ENCODE measurements around the gene HECTD2.
"Not testable (repeated sequence)": the region's sequence is repeated elsewhere in the genome, so short reads cannot be mapped to it uniquely, and the experiment has no call there.

Gene HECTD2

GRCh38 chr10:91540733-91541132 is 130.6 kb downstream of the HECTD2 start:
- peak; percentile 6 for DNase-seq

DNA sequence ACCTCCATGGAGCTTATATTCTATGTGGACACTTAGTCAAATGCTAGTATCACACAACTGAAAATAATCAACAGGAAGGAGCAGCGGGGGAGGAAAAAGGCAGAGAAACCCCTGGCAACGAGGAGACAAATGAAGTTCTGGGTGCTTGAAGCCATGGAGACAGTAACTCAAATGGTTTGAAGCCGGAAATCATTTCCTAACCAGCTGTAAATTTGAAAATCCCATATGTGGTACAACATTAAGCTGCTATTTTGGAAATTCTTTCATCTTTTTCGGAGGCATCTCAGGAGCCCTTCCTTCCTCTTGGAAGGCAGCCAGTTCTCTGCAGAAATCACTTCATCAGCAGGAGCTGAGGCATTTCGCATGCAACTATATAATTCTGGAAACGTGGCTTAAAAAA is 131.3 kb downstream of the HECTD2 start:
- no peak for DNase-seq

DNA sequence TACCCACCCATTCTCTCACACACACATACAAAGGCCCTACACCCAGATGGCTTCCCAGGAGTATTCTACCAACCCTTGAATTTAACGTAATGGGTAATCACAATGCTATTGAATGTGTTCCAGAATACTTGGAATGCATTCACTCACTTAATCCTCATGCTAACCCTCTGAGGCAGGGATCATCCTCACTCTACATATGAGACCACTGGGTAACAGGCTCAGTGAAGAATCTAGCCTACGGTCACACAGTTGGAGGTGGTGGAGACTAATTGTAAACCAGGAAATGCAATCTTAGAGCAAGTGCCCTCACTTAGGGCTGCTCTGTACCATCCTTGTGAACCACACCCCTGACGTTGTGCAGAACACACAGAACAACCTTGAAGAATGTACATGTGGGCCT is 135.2 kb downstream of the HECTD2 start:
- DNase-seq: no peak

GRCh38 chr10:91545838-91546237 is 135.7 kb downstream of the HECTD2 start:
- DNase-seq: no peak

- no peak for DNase-seq
These were observed 139.1 kb downstream of the HECTD2 start for GRCh38 chr10:91549262-91549661.

DNA sequence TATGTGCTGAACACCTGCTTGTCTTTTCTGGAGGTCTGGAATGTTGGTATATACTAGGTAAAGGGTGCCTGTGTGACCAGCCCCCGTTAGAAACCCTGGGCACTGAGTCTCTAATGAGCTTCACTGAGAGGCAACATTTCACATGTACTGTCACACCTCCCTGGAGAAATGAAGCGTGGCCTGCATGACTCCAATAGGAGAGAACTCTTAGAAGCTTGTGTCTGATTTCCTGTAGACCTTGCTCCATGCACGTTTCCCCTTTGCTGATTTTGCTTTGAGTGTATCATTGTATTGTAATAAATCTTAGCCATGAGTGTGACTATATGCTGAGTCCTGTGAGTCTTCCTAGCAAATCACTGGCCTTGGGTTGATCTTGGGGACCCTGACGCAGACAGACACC is 139.9 kb downstream of the HECTD2 start:
- no peak for DNase-seq

DNA sequence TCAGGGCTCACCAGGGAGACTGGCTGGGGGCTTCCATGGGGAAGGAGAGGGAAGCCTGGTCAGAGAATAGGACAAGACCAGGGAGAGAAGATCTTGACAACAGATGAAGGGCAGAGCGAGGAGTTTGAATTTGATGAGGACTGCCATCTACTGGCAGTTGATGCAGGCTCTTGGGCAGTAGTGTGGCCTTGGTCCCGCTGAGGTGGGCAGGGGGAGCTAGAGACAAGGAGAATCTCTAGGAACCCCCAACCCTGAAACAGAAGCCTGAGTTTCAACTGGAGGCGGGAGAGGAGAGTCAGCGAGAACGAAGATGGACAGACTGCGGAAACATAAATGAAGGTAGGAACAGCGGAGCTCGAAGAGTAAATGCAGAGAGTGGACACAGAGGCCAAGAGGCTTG is 141.7 kb downstream of the HECTD2 start:
- DNase-seq: peak; percentile 42

- peak; percentile 4 for DNase-seq
These were observed 142.3 kb downstream of the HECTD2 start for GRCh38 chr10:91552274-91553095.

DNA sequence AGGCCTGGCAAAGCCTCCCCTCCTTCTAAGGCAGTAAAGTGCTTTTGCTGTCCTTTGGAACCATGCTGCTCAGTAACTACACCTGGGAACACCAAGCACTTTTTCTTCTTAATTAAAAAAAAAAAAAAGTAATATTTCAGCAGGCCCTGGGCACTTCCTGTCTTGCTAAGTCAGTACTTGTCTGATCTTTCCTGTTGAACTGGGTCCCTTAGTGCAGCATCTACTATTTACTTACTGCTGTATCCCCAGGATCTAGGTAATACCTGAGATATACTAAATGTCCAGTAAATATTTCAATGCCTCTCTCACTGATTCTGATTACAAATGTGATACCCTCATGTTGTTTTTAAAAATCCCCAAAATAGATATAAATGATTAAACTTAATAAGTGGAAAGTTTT is 145.3 kb downstream of the HECTD2 start:
- DNase-seq: no peak

DNA sequence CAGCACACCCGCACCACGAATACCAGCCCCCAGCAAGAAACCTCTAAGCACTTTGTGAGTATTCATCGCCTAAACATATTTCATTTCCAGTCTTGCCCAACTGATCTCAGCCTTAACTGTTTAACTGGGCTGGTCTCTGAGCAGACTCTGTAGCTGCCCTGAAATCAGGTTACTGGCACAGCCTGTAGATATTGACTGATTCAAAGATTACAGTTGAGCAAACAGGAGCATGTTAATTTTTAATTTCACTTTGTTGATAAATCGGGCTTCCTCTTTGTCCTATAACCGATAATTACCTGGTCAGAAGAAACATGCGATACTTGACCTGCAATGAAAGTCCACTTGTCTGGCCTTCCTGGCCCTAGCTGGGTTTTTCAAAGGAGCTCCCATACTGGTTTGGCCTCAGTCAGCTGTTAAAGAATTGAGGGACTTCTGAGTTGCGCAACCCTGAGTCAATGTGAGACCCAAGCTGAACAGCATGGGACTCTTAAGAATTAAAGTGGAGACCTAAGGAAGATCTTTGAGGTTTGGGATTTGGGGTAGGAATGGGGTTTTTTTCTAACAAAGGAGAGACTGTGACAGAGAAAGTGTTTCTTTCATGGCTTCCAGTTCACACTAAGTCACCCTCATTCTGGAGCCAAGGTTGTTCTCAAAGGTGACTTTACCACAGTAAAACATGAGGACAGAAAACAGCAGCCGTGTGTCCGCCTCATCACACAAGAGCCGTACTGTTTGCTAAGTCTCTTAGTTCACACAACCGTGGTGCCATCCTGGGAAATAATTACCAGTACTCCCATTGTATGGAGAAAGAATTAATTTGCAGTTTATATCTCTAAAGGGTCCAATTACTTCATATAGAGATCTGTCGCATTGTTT is 146.8 kb downstream of the HECTD2 start:
- DNase-seq: no peak

DNA sequence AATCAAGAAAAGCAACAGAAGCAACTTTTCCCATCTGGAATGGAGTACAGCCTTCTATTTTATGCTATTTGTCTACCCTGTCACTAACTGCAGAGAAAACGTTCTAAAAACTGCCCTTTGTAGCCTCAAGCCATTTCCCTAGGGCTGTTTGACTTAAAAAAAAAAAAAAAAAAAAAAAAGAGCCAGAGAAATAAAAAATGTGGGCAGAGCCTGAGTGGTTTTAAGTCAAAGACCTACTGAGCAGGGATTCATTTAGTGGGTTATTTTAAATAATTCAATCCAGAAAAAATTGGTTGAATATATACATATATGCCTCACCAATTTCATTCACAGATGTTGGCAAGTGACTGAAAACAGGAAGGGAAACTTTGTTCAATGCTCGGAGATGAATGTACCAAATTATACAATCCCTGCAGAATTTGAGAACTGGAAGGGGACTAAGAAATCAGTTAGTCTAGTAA is 147.5 kb downstream of the HECTD2 start:
- DNase-seq: no peak

GRCh38 chr10:91558473-91558872 is 148.3 kb downstream of the HECTD2 start:
- DNase-seq: no peak

- DNase-seq: no peak
These were observed 149.0 kb downstream of the HECTD2 start for GRCh38 chr10:91559169-91559568.

DNA sequence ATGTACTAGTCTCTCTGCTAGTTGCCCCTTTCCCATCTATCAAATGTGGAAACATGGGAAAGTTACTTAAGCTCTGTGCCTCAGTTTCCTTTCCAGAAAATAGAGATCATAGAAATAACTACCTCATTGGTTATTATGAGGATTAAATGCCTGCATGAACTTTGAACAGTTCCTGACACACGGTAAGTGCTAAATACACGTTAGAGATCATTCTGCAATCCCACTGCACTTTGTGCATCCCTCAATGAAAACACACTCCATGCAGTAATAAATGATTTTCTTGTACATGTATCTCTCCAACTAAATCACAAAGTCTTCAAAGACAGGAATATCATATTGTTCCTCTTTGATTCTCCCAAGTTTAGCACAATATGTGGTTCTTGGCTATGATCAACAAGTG is 149.6 kb downstream of the HECTD2 start:
- DNase-seq: no peak

DNA sequence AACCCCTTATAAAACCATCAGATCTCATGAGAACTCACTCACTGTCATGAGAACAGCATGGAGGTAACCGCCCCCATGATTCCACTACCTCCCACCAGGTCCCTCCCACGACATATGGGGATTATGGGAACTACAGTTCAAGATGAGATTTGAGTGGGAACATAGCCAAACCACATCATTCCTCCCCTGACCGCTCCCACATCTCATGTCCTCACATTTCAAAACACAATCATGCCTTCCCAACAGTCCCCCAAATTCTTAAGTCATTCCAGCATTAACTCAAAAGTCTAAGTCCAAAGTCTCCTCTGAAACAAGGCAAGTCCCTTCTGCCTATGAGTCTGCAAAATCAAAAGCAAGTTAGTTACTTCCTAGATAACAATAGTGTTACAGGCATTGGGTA is 150.7 kb downstream of the HECTD2 start:
- DNase-seq: not testable (repeated sequence)

DNA sequence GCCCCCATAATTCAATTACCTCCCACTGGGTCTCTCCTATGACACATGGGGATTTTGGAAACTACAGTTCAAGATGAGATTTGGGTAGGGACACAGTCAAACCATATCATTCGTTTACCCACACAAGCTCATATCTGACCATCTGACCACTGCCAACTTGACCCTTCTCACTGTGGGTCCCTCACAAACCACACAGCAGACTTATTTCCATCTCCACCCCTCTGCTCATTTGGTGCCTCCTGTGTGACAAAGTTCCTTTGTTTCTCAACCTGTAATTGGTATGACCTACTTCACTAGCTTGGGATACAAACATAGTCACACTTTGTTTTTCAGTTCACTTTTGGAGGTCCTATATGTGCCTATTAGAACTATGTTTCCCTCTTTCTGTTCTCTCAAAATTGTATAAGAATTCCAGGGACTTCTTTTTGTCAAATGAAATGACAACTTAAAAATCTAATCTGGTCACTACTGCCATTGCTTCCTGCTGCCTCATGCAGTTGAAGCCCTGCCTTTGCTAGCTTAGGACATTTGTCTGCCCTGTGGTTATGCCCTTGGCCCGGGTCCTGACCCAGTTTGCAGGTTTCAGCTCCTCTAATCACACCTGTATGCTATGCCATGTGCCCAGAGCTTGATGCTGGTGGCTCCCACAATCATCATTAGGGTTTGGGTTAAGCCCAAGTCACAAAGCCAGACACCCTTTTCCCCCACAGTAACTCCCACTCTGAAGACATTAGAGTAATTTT is 152.9 kb downstream of the HECTD2 start:
- no peak for DNase-seq

- no peak for DNase-seq
These were observed 153.9 kb downstream of the HECTD2 start for GRCh38 chr10:91564026-91564425.
